ENCODE results near the gene BEST4.

Gene BEST4

GRCh38 chr1:44799770-44800584 is 12.0 kb upstream of the BEST4 start, which contains the start of gene PLK3 (continued):
- TF ChIP-seq REST (tag by site-specific recombination; IDR thresholded peaks at IDR 0.05) (no peak), PRDM10 (tag by site-specific recombination; IDR thresholded peaks at IDR 0.05) (peak; percentile 91), SETDB1 (IDR thresholded peaks at IDR 0.05; ENCODE audit: insufficient read length, low read length) (peak; percentile 14), CTCF (tag by site-specific recombination; IDR thresholded peaks at IDR 0.05) (peak; percentile 97), ZNF610 (tag by site-specific recombination; IDR thresholded peaks at IDR 0.05; ENCODE audit: borderline replicate concordance) (0 out of 2 replicates have a peak, but pooled peaks have one; percentile 81), ZNF791 (tag by site-specific recombination; IDR thresholded peaks at IDR 0.05) (no peak), EGR2 (tag by site-specific recombination; IDR thresholded peaks at IDR 0.05; ENCODE audit: low read depth) (peak; percentile 81), ZNF701 (tag by site-specific recombination; IDR thresholded peaks at IDR 0.05) (no peak), ZNF423 (tag by site-specific recombination; IDR thresholded peaks at IDR 0.05) (peak; percentile 97), FEZF1 (tag by site-specific recombination; IDR thresholded peaks at IDR 0.05) (no peak; the same call in 1 of the 2 replicates), ZNF776 (tag by site-specific recombination; IDR thresholded peaks at IDR 0.05; ENCODE audit: borderline replicate concordance) (no peak), ZNF561 (tag by site-specific recombination; IDR thresholded peaks at IDR 0.05; ENCODE audit: borderline replicate concordance) (peak; percentile 98), ZNF302 (tag by site-specific recombination; IDR thresholded peaks at IDR 0.05; ENCODE audit: low read depth) (no peak), ZBTB6 (tag by site-specific recombination; IDR thresholded peaks at IDR 0.05) (no peak), REPIN1 (tag by site-specific recombination; IDR thresholded peaks at IDR 0.05; ENCODE audit: low read depth) (no peak), ZNF777 (tag by site-specific recombination; IDR thresholded peaks at IDR 0.05; ENCODE audit: borderline replicate concordance) (no peak), ZNF398 (tag by site-specific recombination; IDR thresholded peaks at IDR 0.05) (no peak), ZNF416 (tag by site-specific recombination; IDR thresholded peaks at IDR 0.05) (no peak), SP2 (tag by site-specific recombination; IDR thresholded peaks at IDR 0.05) (peak; percentile 80), ZNF133 (tag by site-specific recombination; IDR thresholded peaks at IDR 0.05) (no peak), HOXC10 (CRISPR knock-in tag; IDR thresholded peaks at IDR 0.05) (no peak), HOXA7 (CRISPR knock-in tag; IDR thresholded peaks at IDR 0.05; ENCODE audit: borderline replicate concordance) (no peak), ZNF530 (tag by site-specific recombination; IDR thresholded peaks at IDR 0.05; ENCODE audit: low read depth) (no peak), ZNF311 (tag by site-specific recombination; IDR thresholded peaks at IDR 0.05; ENCODE audit: borderline replicate concordance) (no peak), ZBTB17 (tag by site-specific recombination; IDR thresholded peaks at IDR 0.05) (peak; percentile 93)

All from HEK293 (cell line).